ENCODE data around the gene ANAPC10. TPM values are rescaled to one million over a fixed set of nuclear protein-coding genes. Genes with fewer than 3 reads are reported as not detected.

The ANAPC10 gene
- total RNA-seq, 1 donor from 2014 or later, result 27.1 TPM

GRCh38 chr4:145101091-145101490 is 3.1 kb upstream of the ANAPC10 start:
- DNase-seq (ENCODE audit: low read depth) (no peak), FAIRE-seq (no peak)
- peaks cover 2% of the 10 kb centered on the region for H3K36me3 ChIP-seq (ENCODE audit: control insufficient read depth, insufficient read depth, low read length)
- no peak for TF ChIP-seq CTCF (IDR thresholded peaks at IDR 0.05; ENCODE audit: insufficient read depth, low read length, severe bottlenecking)
- H3K4me3 ChIP-seq (ENCODE audit: low read depth, low read length), result no peak overlapping the region
- H3K27me3 ChIP-seq (ENCODE audit: control insufficient read depth, insufficient read depth, low read length), result no peaks in the 10 kb centered on the region

DNA sequence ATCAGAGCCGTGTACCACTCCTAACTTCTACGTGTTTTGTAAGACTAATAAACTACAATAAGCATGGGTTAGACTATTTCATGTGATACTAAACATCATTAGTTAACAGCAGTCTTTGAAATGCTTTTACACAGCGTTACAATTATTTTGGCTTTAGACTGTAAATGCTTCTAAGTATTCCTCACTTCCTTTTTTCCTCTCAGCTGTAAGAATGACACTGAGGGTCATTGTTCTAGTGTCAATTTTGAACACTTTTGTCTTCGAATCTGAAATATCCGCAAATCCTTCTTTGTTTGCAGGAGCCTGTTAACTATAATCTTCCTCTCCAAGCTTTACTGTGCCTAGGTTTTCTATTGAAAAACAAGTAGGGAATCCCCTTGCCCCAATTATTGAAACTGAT is 1.7 kb upstream of the ANAPC10 start:
- TF ChIP-seq CTCF (IDR thresholded peaks at IDR 0.05; ENCODE audit: insufficient read depth, low read length, severe bottlenecking), result no peak
- peak overlapping the region; percentile 59 for H3K4me3 ChIP-seq (ENCODE audit: low read depth, low read length)
- DNase-seq (ENCODE audit: low read depth), result peak; percentile 17
- peaks cover 4% of the 10 kb centered on the region for H3K36me3 ChIP-seq (ENCODE audit: control insufficient read depth, insufficient read depth, low read length)
- FAIRE-seq, result no peak
- H3K27me3 ChIP-seq (ENCODE audit: control insufficient read depth, insufficient read depth, low read length), result no peaks in the 10 kb centered on the region

- peak; percentile 74 for DNase-seq (ENCODE audit: low read depth)
- peak overlapping the region; percentile 59 for H3K4me3 ChIP-seq (ENCODE audit: low read depth, low read length)
- TF ChIP-seq CTCF (IDR thresholded peaks at IDR 0.05; ENCODE audit: insufficient read depth, low read length, severe bottlenecking), result no peak
- peaks cover 5% of the 10 kb centered on the region for H3K36me3 ChIP-seq (ENCODE audit: control insufficient read depth, insufficient read depth, low read length)
- H3K27me3 ChIP-seq (ENCODE audit: control insufficient read depth, insufficient read depth, low read length), result no peaks in the 10 kb centered on the region
- FAIRE-seq, result no peak
Measured at GRCh38 chr4:145098675-145099037, 660 bp upstream of the ANAPC10 start.

DNA sequence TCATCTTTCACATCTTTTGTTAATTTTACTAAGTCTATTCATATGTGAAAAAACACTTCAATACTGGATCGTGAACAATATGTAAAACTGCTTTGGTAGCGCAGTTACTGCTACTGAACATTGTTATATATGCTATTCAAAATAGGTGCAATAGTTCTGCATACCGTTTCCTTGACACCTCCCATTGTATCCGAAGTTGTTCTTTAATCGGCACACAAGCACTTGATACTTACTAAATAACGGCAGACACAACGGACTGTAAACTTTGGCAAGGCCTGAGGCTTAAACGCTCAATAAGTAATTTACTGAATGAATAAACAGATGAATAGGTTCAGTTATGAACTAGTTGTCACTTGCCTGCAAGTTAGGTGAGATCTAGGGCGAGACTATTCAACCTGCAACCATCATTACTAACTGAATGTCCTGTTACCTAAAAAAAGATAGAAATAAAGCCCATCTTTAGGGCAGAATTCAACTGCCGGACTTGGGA is 620 bp downstream of the ANAPC10 start:
- Histone ChIP-seq H3K4me3 (ENCODE audit: low read depth, low read length) (peak overlapping the region; percentile 59), H3K27me3 (ENCODE audit: control insufficient read depth, insufficient read depth, low read length) (no peaks in the 10 kb centered on the region), H3K36me3 (ENCODE audit: control insufficient read depth, insufficient read depth, low read length) (peaks cover 7% of the 10 kb centered on the region)
- FAIRE-seq (no peak), DNase-seq (ENCODE audit: low read depth) (peak; percentile 66)
- TF ChIP-seq CTCF (IDR thresholded peaks at IDR 0.05; ENCODE audit: insufficient read depth, low read length, severe bottlenecking), result no peak

GRCh38 chr4:145093638-145094037 is 4.4 kb downstream of the ANAPC10 start:
- TF ChIP-seq CTCF (IDR thresholded peaks at IDR 0.05; ENCODE audit: insufficient read depth, low read length, severe bottlenecking), result no peak
- FAIRE-seq (no peak), DNase-seq (ENCODE audit: low read depth) (no peak)
- H3K27me3 ChIP-seq (ENCODE audit: control insufficient read depth, insufficient read depth, low read length), result no peaks in the 10 kb centered on the region
- peaks cover 9% of the 10 kb centered on the region for H3K36me3 ChIP-seq (ENCODE audit: control insufficient read depth, insufficient read depth, low read length)
- no peak overlapping the region for H3K4me3 ChIP-seq (ENCODE audit: low read depth, low read length)

DNA sequence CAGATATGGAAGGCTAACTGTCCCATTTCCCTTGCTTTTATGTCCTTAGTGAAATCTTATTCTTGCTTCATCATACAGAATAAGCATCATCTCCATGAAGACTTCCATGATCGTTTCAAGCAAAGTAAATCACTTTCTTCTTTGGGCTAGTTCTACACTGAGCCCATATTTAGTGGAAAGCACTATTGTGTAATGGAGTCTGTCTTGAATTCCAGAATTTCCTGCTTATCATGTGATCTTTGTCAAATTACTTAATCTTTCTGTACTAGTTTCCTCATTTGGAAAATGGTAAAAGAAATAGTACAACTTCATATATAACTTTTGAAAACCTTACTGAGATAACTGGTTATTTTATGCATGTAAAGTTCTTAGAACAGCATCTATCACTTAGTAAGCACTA is 7.6 kb downstream of the ANAPC10 start:
- no peak for TF ChIP-seq CTCF (IDR thresholded peaks at IDR 0.05; ENCODE audit: insufficient read depth, low read length, severe bottlenecking)
- H3K36me3 ChIP-seq (ENCODE audit: control insufficient read depth, insufficient read depth, low read length), result peaks cover 9% of the 10 kb centered on the region
- no peak for FAIRE-seq
- no peak for DNase-seq (ENCODE audit: low read depth)
- H3K4me3 ChIP-seq (ENCODE audit: low read depth, low read length), result no peak overlapping the region
- H3K27me3 ChIP-seq (ENCODE audit: control insufficient read depth, insufficient read depth, low read length), result no peaks in the 10 kb centered on the region
